ENCODE results near the gene TMEM123. TPM values are rescaled to one million over a fixed set of nuclear protein-coding genes. Genes with fewer than 3 reads are reported as not detected.

The TMEM123 gene
- total RNA-seq, 1 donor, result 91.9 TPM

GRCh38 chr11:102429691-102430090 is 22.9 kb downstream of the TMEM123 start:
- no peaks in the 10 kb centered on the region for H3K27me3 ChIP-seq (ENCODE audit: insufficient read depth, low read length)
- H2AFZ ChIP-seq (ENCODE audit: low read length), result no peak overlapping the region
- H3K9me3 ChIP-seq (ENCODE audit: low read depth, low read length), result no peaks in the 10 kb centered on the region
- DNase-seq (ENCODE audit: insufficient read length, low spot score, missing footprints), result no peak
- H3K36me3 ChIP-seq (ENCODE audit: insufficient read depth, low read length), result no peaks in the 10 kb centered on the region
- H3K4me3 ChIP-seq (ENCODE audit: insufficient read depth, low read length), result no peak overlapping the region
- no peak for TF ChIP-seq CTCF (IDR thresholded peaks at IDR 0.05; ENCODE audit: extremely low read depth, low read depth, low read length)
- H3K4me1 ChIP-seq (ENCODE audit: insufficient read depth, low read length), result peaks cover 4% of the 10 kb centered on the region
- no peak overlapping the region for H3K4me2 ChIP-seq (ENCODE audit: insufficient read depth, low read length)
- no peak overlapping the region for H3K27ac ChIP-seq (ENCODE audit: low read depth, low read length)
- H4K20me1 ChIP-seq (ENCODE audit: insufficient read depth, low read length), result no peaks in the 10 kb centered on the region
- H3K79me2 ChIP-seq (ENCODE audit: insufficient read depth, low read length), result peaks cover 12% of the 10 kb centered on the region

GRCh38 chr11:102429226-102429625 is 23.3 kb downstream of the TMEM123 start:
- peaks cover 4% of the 10 kb centered on the region for H3K4me1 ChIP-seq (ENCODE audit: insufficient read depth, low read length)
- H3K4me2 ChIP-seq (ENCODE audit: insufficient read depth, low read length), result no peak overlapping the region
- no peak for DNase-seq (ENCODE audit: insufficient read length, low spot score, missing footprints)
- H4K20me1 ChIP-seq (ENCODE audit: insufficient read depth, low read length), result no peaks in the 10 kb centered on the region
- no peaks in the 10 kb centered on the region for H3K9me3 ChIP-seq (ENCODE audit: low read depth, low read length)
- no peaks in the 10 kb centered on the region for H3K27me3 ChIP-seq (ENCODE audit: insufficient read depth, low read length)
- no peak overlapping the region for H3K4me3 ChIP-seq (ENCODE audit: insufficient read depth, low read length)
- no peaks in the 10 kb centered on the region for H3K36me3 ChIP-seq (ENCODE audit: insufficient read depth, low read length)
- peaks cover 12% of the 10 kb centered on the region for H3K79me2 ChIP-seq (ENCODE audit: insufficient read depth, low read length)
- no peak for TF ChIP-seq CTCF (IDR thresholded peaks at IDR 0.05; ENCODE audit: extremely low read depth, low read depth, low read length)
- no peak overlapping the region for H2AFZ ChIP-seq (ENCODE audit: low read length)
- H3K27ac ChIP-seq (ENCODE audit: low read depth, low read length), result no peak overlapping the region

GRCh38 chr11:102428696-102429095 is 23.9 kb downstream of the TMEM123 start:
- H4K20me1 ChIP-seq (ENCODE audit: insufficient read depth, low read length), result peaks cover 2% of the 10 kb centered on the region
- no peak for DNase-seq (ENCODE audit: insufficient read length, low spot score, missing footprints)
- no peak overlapping the region for H3K27ac ChIP-seq (ENCODE audit: low read depth, low read length)
- peaks cover 4% of the 10 kb centered on the region for H3K4me1 ChIP-seq (ENCODE audit: insufficient read depth, low read length)
- no peaks in the 10 kb centered on the region for H3K36me3 ChIP-seq (ENCODE audit: insufficient read depth, low read length)
- no peaks in the 10 kb centered on the region for H3K27me3 ChIP-seq (ENCODE audit: insufficient read depth, low read length)
- no peak overlapping the region for H3K4me2 ChIP-seq (ENCODE audit: insufficient read depth, low read length)
- peaks cover 12% of the 10 kb centered on the region for H3K79me2 ChIP-seq (ENCODE audit: insufficient read depth, low read length)
- H3K4me3 ChIP-seq (ENCODE audit: insufficient read depth, low read length), result no peak overlapping the region
- TF ChIP-seq CTCF (IDR thresholded peaks at IDR 0.05; ENCODE audit: extremely low read depth, low read depth, low read length), result no peak
- no peak overlapping the region for H2AFZ ChIP-seq (ENCODE audit: low read length)
- H3K9me3 ChIP-seq (ENCODE audit: low read depth, low read length), result no peaks in the 10 kb centered on the region

GRCh38 chr11:102427068-102427467 is 25.5 kb downstream of the TMEM123 start:
- Histone ChIP-seq H3K9me3 (ENCODE audit: low read depth, low read length) (no peaks in the 10 kb centered on the region), H3K4me2 (ENCODE audit: insufficient read depth, low read length) (no peak overlapping the region), H3K27me3 (ENCODE audit: insufficient read depth, low read length) (no peaks in the 10 kb centered on the region), H3K4me3 (ENCODE audit: insufficient read depth, low read length) (no peak overlapping the region), H3K4me1 (ENCODE audit: insufficient read depth, low read length) (peaks cover 4% of the 10 kb centered on the region), H2AFZ (ENCODE audit: low read length) (no peak overlapping the region), H3K27ac (ENCODE audit: low read depth, low read length) (no peak overlapping the region), H3K79me2 (ENCODE audit: insufficient read depth, low read length) (peaks cover 12% of the 10 kb centered on the region), H3K36me3 (ENCODE audit: insufficient read depth, low read length) (no peaks in the 10 kb centered on the region), H4K20me1 (ENCODE audit: insufficient read depth, low read length) (peaks cover 2% of the 10 kb centered on the region)
- no peak for DNase-seq (ENCODE audit: insufficient read length, low spot score, missing footprints)
- TF ChIP-seq CTCF (IDR thresholded peaks at IDR 0.05; ENCODE audit: extremely low read depth, low read depth, low read length), result no peak

Data from osteoblast (primary cell).